ENCODE data around the gene LRFN5.
"Not testable (repeated sequence)": the region's sequence is repeated elsewhere in the genome, so short reads cannot be mapped to it uniquely, and the experiment has no call there.

The LRFN5 gene

DNA sequence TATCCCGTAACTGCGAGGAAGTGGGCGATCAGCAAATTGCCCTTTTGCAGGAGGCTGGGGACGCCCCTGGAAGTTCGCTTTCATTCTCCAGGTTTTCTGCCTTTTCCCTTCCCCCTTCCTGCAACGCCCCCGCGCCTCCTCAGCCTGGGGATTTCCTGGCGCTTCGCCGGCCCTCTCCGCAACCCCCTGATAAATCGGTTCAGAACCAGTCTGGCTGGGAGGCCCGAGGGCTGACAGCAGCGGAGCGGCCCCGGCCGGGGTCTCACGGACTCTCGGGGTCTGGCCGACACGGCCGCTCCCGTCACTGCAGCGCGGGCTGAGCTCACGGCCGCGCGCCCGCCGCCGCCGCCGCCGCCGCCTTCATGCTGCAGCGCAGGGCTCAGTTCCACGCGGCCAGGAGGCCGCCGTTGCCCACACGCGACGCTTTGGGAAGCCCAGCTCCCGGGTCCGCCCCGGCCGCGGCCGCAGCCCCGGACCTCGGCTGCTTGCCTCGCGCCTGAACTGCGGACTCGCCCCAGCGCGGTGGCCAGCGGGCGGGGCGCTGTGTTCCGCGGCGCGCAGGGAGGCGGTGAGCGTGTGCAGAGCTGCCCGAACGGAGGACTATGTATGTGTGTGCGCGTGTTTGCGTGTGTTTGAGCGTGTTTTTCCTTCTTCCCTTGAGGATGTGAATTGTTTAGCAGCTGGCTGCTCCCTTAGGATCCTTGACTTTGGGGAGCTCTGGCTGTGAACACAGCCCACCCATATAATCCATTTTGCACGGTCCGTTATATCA lies at the start of gene LRFN5:
Gene LRFN5 (plus strand): TSS at position 345 of the 772 bp plus-strand sequence.
- peak; percentile 14 for DNase-seq

DNA sequence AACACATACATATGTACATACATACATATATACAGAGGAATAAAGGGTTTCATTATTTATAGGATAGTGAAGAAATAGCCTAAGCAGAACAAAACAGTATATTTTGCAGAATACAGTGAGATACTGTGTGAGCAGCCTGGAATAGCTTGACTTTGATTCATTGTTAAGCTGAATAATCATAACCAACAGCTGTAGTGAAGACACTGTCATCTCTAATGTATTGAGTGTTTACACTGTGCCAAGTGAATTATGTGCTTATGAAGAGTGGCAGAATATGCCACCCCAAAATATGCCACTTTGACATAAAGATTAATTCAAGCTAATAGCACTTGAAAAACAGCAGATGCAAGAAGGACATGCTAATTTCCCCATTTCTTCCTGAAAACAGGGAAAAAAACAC lies 48.2 kb upstream of the LRFN5 start:
- no peak for DNase-seq

DNA sequence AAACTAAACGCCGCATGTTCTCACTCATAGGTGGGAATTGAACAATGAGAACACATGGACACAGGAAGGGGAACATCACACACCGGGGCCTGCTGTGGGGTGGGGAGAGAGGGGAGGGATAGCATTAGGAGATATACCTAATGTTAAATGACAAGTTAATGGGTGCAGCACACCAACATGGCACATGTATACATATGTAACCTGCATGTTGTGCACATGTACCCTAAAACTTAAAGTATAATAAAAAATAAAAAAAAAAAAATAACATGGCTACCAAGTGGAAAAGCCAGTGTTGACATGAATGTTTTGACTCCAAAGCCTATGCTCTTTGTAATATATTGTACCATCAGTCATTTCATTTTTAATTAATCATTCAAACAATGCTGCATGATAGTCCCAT lies 39.8 kb upstream of the LRFN5 start:
- DNase-seq, result not testable (repeated sequence)

GRCh38 chr14:41568979-41569378 lies 37.7 kb upstream of the LRFN5 start:
- DNase-seq, result no peak

GRCh38 chr14:41570415-41571155 lies 36.1 kb upstream of the LRFN5 start:
- peak; percentile 7 for DNase-seq

DNA sequence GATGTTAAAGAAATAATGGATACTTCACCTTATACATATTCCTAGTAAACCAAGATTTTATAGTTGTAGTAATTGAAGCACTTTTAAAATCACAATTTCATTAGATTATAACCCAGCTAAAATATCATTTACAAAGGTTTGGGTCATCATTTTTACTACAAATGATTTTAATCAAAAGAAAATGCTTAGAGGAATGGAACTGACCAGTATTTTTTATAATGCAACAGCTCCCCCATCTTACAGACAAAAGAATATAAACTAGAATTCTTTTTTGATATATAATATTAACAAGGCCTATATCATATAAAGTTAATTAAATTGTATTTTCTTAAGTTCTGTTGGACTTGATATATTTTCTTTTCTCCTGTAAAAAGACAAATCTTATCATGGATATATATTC lies 20.4 kb upstream of the LRFN5 start:
- no peak for DNase-seq

DNA sequence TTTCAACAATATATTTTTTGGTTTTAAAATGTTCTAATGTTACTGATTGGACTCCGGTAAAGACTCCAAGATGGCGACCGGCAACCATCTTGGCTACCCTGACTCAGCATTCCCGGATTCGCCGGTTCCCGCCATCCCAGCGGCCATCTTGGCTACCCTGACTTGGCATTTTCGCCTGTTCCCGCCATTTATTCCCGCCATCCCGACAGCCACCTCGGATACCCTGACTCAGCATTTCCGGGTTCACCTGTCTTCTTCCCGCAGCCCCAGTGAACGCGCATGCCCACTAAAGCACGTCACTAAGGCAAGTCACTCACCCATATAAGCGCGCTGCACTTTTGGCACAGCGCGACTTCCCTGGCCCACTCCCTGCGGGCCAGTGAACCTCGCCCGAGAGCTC lies 9.0 kb upstream of the LRFN5 start:
- DNase-seq, result no peak

GRCh38 chr14:41599805-41600385 lies 6.8 kb upstream of the LRFN5 start:
- DNase-seq, result not testable (repeated sequence)

- DNase-seq, result peak; percentile 84
These were observed 1.8 kb upstream of the LRFN5 start for GRCh38 chr14:41604721-41605531.

DNA sequence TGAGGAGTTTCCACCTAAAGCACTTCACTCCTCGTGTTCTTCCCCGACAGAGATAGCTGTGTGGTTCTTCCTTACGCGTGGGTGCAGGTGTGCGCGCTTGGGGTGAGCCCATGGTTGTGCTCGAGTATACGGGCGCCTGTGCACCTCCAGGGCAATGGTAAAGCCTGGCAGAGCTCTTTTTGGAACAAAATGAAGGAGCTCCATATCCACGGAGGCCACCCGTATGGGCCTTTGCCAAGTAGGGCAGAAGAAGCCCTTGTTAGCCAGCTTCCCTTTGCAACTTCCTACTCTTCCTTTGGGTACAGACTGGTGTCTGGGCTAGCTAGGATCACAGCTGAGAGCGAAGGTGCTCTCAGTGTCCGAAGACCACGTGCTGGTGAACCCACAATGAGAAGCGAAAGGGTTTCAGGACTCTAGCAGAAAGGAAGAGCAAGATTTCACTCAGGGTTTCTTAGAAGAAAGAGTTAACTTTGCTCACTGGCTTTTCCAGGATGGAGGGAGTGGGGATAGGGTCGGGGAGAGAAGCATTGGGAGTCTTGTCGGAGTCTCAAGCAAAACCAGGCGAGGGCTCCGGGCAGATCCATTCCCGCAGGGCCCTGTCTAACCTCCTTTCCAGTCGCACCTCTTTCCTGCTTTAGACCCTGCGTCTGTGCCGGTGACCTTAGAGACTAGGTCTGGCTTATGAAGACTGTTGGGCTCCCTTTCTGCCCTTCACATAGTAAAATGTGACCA lies 960 bp upstream of the LRFN5 start:
- DNase-seq, result peak; percentile 51

DNA sequence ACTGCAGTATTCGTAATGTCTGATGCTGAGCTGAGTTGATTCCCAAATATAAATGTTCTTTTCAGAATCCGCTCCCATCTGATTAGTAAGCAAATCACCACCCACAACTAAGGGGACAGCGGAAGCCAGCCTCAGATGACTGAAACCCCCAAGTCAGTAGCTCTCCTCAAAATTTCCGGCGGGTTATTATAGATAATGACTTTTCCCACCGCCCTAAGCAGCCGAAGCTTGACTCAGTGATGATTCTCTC lies 469 bp upstream of the LRFN5 start:
- no peak for DNase-seq

DNA sequence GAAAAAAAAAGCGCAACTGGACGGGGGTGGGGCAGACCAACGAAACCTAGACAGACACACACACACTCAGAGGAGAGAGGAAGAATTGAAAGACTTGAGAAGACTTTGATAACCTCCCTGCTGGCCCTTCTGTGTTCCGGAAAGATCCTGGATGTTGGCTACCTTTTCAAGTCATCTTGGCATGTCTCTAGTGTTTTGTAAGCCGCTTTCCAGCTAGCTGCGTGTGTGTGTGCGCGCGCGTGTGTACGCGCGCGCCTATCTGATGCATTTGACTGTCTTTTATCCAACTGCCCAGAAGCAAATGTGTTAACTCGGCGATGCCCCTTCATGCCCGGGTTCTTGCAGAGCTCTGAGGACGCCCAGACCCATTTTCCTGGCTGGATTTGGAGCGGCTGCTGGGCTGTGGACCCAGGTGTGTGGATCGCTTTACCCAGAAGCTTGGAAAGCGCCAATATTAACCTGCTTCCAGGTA lies 664 bp downstream of the LRFN5 start:
- peak; percentile 2 for DNase-seq

DNA sequence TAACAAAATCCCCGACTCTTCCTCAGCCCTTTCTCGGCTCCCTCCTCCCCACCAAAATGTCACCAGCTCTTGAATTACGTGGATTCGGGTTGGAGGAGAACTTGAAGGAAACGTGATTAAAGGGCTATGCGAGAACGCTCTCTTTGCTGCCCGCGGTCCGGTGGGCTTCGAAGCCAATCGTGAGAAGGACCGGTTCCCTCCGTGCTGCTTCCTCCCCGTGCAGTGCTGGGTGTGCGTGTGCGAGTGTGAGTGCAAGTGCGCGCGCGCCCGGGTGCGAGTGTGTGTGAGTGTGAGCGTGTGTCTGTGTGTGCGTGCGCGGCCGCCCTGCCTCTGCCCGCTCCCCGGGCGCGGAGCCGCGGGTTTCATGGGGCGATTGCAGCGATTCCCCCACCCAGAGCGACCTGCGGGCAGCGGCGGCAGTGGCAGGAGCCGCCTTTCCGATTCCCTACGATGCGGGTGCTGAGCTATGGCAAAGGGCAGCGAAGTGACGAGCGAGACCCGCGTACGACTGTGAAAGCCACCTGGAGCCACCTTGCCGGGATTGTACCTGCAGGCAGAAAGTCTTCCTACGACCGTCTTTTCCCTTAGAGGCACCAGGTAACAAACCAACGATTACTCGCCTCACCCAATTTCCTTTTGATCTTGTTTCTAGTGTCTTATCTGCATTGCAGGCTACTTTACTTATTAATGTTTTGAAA lies 1.4 kb downstream of the LRFN5 start:
- DNase-seq, result peak; percentile 9

- no peak for DNase-seq
These were observed 2.2 kb downstream of the LRFN5 start for GRCh38 chr14:41608681-41609390.

DNA sequence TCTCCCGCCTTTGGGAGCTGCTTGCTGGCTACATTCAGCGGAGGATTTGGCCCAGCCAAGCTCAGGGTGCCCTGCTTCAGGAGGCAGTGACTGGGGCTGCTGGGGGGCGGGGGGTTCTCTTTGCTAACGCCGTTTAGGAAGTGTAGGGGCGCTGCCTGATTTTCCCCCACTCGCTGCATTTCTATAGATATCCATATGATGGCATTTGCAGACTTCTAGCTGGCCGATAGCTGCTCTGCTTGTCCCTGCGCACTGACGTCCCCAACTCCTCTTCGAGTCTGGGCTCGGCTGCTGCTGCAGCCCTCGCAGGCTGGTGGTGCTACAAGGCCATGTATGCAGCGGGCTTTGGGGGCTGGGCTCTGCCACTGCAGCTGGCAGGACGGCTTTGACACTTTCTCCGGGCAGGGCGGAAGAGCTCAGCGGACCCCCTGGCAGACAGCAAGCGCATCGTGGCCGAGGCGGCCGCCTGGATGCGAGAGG lies 3.1 kb downstream of the LRFN5 start:
- DNase-seq, result peak; percentile 61

GRCh38 chr14:41615011-41615595 lies 8.4 kb downstream of the LRFN5 start:
- DNase-seq, result no peak

- no peak for DNase-seq
These were observed 17.1 kb downstream of the LRFN5 start for GRCh38 chr14:41623736-41624135.

- DNase-seq, result no peak
These were observed 23.2 kb downstream of the LRFN5 start for GRCh38 chr14:41629876-41630275.

DNA sequence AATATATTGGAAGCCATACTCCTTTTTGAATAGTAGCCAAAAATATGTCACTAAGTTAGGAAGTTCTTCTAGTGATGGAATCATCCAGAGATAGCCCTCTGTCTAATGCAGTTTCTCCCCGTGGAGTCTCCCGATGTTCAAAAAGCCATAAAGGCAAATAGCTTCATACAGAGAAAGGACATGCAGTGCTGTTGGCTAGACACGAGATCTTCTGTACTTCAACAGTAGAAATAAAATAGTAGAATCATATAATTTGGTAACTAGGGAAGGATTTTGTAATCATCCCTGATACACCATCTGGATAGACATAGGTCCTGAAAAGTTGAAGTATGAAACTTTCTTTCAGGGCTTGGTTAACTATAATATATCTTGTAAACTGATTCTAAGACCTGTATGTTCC lies 27.6 kb downstream of the LRFN5 start:
- no peak for DNase-seq

DNA sequence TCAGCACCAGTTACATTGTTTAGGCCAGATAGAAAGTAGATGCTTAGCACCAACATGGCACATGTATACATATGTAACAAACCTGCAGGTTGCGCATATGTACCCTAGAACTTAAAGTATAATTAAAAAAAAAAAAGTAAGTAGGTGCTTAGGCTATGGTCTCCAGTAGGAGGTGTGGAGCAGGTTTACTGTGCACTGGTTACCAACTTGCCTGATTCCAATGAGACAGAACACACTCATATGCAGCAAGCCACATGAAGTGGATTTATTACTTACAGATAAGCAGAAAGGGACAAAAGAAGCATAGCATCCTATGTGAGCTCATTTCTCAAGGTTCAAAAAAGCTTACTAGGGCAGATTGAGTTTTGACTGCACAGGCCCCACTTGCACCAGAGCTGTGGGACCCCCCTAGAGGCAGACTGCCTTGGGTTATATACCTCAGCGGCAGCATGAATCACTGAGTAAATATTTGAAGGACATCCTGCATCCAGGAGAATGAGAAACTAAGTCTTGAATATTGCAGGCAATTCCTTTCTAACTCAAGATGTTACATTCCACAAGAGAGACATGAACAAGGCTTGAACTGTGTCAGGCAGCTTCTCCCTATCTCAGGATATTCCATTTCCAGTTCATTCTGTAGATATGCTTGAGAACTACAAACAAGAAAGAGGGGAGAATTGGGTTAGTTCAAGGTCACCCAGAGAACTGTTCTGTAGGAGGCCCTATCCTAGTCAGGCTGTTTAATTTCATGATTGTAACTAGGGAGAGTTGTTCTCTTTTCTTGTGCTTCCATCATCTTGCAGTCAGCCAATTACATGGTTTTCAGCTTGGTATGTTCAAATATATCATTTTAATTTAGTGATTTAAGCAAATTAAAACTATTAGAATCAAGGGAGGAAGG lies 30.1 kb downstream of the LRFN5 start:
- no peak for DNase-seq
